Smooth muscle cell (in vitro differentiated cells): ENCODE data around the gene C14orf119. TPM values are rescaled to one million over a fixed set of nuclear protein-coding genes. Genes with fewer than 3 reads are reported as not detected.
A peak's percentile ranks its signal among the peaks of the same experiment; 100 is the strongest.

Experiments used
- DNase-seq: peaks from one replicate; lab custom pipeline; 2025; ENCODE audit not compliant: unreplicated experiment; lab: John Stamatoyannopoulos, UW
- H2AFZ ChIP-seq: fragments of 200-600 bp; sonication (generic); 2 replicates; pipeline ENCODE4 v1.6.0; 2016; ENCODE audit warnings: antibody characterized with exemption, low read depth, mild to moderate bottlenecking
- H3F3A ChIP-seq: fragments of 200-600 bp; sonication (generic); 2 replicates; pipeline ENCODE4 v1.6.0; 2017; ENCODE audit warnings: antibody characterized with exemption, low read depth
- H3K27ac ChIP-seq: fragments of 200-600 bp; sonication (generic); 2 replicates; pipeline ENCODE4 v1.5.1; 2016; ENCODE audit warnings: low read depth, mild to moderate bottlenecking
- H3K27me3 ChIP-seq: fragments of 200-600 bp; sonication (generic); 2 replicates; pipeline ENCODE4 v1.6.1; 2016; ENCODE audit warnings: low read depth, mild to moderate bottlenecking
- H3K36me3 ChIP-seq: fragments of 200-600 bp; sonication (generic); 2 replicates; pipeline ENCODE4 v1.5.1; 2016; ENCODE audit warnings: low read depth
- H3K4me1 ChIP-seq: fragments of 200-600 bp; sonication (generic); 2 replicates; pipeline ENCODE4 v1.5.1; 2016; ENCODE audit warnings: low read depth
- H3K4me2 ChIP-seq: fragments of 200-600 bp; sonication (generic); 2 replicates; pipeline ENCODE4 v1.6.0; 2016; ENCODE audit warnings: mild to moderate bottlenecking
- H3K4me3 ChIP-seq: fragments of 200-600 bp; sonication (generic); 2 replicates; pipeline ENCODE4 v1.5.1; 2016; ENCODE audit warnings: mild to moderate bottlenecking
- H3K79me2 ChIP-seq: fragments of 200-600 bp; sonication (generic); 2 replicates; pipeline ENCODE4 v1.6.0; 2016; ENCODE audit warnings: low read depth, mild to moderate bottlenecking
- H3K9ac ChIP-seq: fragments of 200-600 bp; sonication (generic); 2 replicates; pipeline ENCODE4 v1.6.0; 2016; ENCODE audit warnings: low read depth
- H3K9me3 ChIP-seq: fragments of 200-600 bp; sonication (generic); replicated peaks from 2 replicates; pipeline ENCODE4 v1.5.1; 2016; ENCODE audit warnings: low read depth
- H4K20me1 ChIP-seq: fragments of 200-600 bp; sonication (generic); 2 replicates; pipeline ENCODE4 v1.6.0; 2016; ENCODE audit warnings: low read depth
- WGBS: methylation state at CpG from one replicate; pipeline ENCODE4 v1.1.7; 2016; ENCODE audit warnings: low lambda C conversion rate; 5-methylcytosine and 5-hydroxymethylcytosine counted together
- polyA plus RNA-seq: library from polyadenylated mRNA; unstranded; fragments of >200 nt; fragmentation: Nextera tagmentation; extraction: Ambion mirVana; gene quantifications from 2 replicates; pipeline ENCODE4 v1.2.1, GENCODE V29; 2016
- total RNA-seq: library from RNA; depleted of rRNA; stranded (reverse); fragments of >200 nt; gene quantifications from 2 replicates; pipeline ENCODE4 v1.2.3, GENCODE V29; 2014
- TF ChIP-seq, protein P1 (sequence below): fragments of 200-600 bp; sonication (generic); IDR thresholded peaks from 2 replicates; pipeline ENCODE4 v1.5.1; 2017; ENCODE audit warnings: borderline replicate concordance, mild to moderate bottlenecking, antibody characterized with exemption; ENCODE audit not compliant: insufficient read depth, poor library complexity, severe bottlenecking

Gene C14orf119, protein sequence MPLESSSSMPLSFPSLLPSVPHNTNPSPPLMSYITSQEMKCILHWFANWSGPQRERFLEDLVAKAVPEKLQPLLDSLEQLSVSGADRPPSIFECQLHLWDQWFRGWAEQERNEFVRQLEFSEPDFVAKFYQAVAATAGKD
- total RNA-seq = 54.1 and 57.2 TPM in 2 replicates
- 119 and 130 TPM in 2 replicates for polyA plus RNA-seq

DNA sequence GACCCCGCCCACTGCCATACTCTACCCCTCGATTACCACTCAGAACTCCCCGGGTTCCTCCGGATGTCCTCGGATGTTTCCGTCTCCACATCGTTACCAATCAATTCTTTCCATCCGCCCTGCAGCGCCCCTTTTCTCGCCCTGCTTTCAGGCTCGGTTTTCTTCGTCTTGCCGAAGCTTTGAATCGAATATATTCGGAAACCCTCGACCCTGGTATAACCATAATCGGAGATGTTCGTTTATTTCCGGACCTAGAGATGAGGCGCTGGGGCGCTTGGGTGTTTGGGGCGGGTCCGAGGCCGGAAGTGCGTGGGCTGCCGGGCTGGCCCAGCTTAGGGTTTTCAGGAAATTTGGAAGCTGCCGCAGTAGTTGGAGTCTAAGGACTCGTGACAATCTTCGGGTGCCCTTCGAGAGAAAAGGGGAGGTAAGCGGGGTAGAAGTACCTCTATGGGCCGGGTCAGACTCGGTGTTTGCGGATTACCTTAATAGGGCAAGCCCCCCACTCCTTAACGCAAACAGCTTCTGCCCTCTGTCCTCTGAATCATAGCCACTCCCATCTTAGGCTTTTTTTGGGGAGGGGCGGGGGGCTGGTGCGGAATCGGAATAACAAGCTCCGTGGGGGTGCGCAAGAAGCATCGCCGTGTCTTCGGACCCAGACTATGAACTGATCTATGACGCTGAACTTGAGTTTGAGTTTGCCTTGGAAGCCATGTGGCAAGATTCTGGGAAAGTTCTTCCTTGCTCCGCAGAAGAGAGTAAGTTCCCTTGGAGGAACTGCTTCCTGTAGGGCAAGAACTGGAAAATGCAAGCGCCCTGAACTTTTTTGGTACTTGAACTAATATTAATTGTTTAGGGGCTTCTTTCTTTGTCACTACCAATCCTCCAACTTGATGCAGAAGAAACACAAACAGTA is at the start of gene C14orf119:
TSS of gene C14orf119 (plus strand) at position 310 of the 913 bp plus-strand sequence. CDS start 2,154 bp downstream, outside the sequence.
- under 1% methylated on average over 46 of the region's 46 CpGs for WGBS
- no peak for DNase-seq
- peaks cover 14% of the 10 kb centered on the region for H3K4me1 ChIP-seq
- TF ChIP-seq, protein P1, sequence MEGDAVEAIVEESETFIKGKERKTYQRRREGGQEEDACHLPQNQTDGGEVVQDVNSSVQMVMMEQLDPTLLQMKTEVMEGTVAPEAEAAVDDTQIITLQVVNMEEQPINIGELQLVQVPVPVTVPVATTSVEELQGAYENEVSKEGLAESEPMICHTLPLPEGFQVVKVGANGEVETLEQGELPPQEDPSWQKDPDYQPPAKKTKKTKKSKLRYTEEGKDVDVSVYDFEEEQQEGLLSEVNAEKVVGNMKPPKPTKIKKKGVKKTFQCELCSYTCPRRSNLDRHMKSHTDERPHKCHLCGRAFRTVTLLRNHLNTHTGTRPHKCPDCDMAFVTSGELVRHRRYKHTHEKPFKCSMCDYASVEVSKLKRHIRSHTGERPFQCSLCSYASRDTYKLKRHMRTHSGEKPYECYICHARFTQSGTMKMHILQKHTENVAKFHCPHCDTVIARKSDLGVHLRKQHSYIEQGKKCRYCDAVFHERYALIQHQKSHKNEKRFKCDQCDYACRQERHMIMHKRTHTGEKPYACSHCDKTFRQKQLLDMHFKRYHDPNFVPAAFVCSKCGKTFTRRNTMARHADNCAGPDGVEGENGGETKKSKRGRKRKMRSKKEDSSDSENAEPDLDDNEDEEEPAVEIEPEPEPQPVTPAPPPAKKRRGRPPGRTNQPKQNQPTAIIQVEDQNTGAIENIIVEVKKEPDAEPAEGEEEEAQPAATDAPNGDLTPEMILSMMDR = no peak
- peaks cover 5% of the 10 kb centered on the region for H3K36me3 ChIP-seq
- H3K9me3 ChIP-seq = no peaks in the 10 kb centered on the region
- H4K20me1 ChIP-seq = peaks cover 66% of the 10 kb centered on the region
- H3K4me2 ChIP-seq = peak within 1 kb of the TSS; percentile 90
- H2AFZ ChIP-seq = peak within 1 kb of the TSS; percentile 87
- peak within 1 kb of the TSS; percentile 98 for H3K9ac ChIP-seq
- H3K79me2 ChIP-seq = peaks cover 71% of the 10 kb centered on the region
- H3K27ac ChIP-seq = peak within 1 kb of the TSS; percentile 96
- no peaks in the 10 kb centered on the region for H3F3A ChIP-seq
- H3K27me3 ChIP-seq = no peaks in the 10 kb centered on the region
- peak within 1 kb of the TSS; percentile 82 for H3K4me3 ChIP-seq

DNA sequence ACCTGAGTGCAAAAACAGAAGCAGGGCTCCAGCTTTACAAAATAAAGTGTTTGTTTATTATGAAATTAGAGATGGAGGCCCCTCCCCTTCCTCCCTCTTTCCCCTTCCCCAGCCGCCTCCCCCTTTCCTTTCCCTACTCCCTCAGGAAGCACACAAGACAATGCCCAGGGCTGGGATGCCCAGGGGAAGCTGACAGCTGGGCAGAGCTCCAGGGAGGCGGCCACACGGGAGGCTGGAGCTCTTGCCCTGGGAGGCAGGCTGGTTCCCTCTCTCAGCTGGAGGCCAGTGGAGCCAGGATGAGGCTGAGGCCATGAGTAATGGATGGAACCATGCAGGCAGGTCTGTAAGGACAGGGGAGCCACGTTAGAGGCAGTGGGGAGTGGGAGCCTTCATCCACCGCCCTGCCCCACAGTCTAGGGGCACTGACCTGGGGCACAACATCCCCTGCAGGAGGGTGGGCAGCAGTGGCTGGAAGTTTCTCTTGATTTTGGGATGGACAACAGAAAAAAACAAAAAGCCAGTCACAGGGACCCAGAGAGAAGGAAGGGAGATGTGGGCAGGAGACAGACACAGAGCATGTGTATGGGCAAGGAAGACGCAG is 48.2 kb upstream of the C14orf119 start:
- no peak overlapping the region for H3K4me2 ChIP-seq
- TF ChIP-seq, protein P1 = no peak
- H3K79me2 ChIP-seq = no peaks in the 10 kb centered on the region
- H3K27me3 ChIP-seq = no peaks in the 10 kb centered on the region
- H4K20me1 ChIP-seq = no peaks in the 10 kb centered on the region
- H3F3A ChIP-seq = no peaks in the 10 kb centered on the region
- WGBS = 85% methylated on average over 5 of the region's 6 CpGs
- H2AFZ ChIP-seq = no peak overlapping the region
- H3K27ac ChIP-seq = no peak overlapping the region
- DNase-seq = no peak
- H3K36me3 ChIP-seq = no peaks in the 10 kb centered on the region
- H3K4me1 ChIP-seq = no peaks in the 10 kb centered on the region
- no peak overlapping the region for H3K4me3 ChIP-seq
- no peak overlapping the region for H3K9ac ChIP-seq
- no peaks in the 10 kb centered on the region for H3K9me3 ChIP-seq

DNA sequence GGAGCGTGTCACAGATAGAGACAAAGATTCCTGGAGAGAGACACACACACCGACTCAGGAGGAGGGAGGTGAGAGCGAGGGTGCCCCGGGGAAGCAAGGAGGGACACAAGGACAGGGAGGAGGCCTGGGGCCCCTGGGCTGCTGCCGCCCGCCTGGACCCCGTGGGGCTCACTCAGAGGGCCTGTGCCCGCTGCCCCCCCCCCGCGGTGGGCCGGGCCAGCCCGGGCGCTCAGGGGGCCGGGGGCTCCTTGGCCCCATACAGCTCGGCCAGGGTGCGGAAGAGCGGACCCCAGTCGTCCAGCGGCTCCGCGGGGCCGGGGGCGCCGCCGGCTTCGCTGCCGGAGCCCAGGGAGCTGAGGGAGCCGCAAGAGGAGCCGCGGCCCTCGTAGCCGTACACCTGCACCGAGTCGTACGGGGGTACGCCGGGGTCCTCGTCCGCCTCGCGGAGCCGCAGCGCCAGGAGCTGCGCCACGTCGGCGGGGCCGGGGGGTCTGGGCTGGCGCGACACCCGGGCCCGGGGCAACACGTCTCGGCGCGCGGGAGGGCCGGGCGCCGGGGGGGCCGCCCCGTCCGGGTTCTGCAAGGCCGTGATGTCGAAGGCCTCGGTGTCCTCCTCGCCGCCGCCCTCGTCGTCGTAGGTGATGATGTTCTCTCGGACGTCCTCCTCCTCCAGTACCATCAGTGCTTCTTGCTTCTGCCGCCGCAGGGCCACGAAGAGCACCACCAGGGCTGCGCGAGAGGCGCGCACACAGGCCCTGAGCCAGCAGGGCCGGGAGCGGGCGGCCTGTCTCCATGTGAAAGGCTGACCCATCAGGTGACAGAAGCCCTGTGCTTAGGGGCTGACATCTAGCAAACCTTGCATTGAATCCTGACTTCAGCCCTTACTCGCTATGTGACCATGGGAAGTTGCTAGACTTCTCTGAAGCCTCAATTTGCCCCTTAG is 47.3 kb upstream of the C14orf119 start:
- Histone ChIP-seq H3K36me3 (no peaks in the 10 kb centered on the region), H2AFZ (no peak overlapping the region), H3K4me2 (no peak overlapping the region), H4K20me1 (no peaks in the 10 kb centered on the region), H3K9me3 (no peaks in the 10 kb centered on the region), H3F3A (no peaks in the 10 kb centered on the region), H3K9ac (no peak overlapping the region), H3K4me3 (no peak overlapping the region), H3K27ac (no peak overlapping the region), H3K27me3 (no peaks in the 10 kb centered on the region), H3K79me2 (no peaks in the 10 kb centered on the region), H3K4me1 (no peaks in the 10 kb centered on the region)
- 98% methylated on average over 43 of the region's 85 CpGs for WGBS
- DNase-seq = no peak
- TF ChIP-seq, protein P1 = no peak
